Mucosa of rectum (tissue), 2 donors: ENCODE results near the gene RAB6B.
"Not testable (repeated sequence)": the region's sequence is repeated elsewhere in the genome, so short reads cannot be mapped to it uniquely, and the experiment has no call there.

ENCODE experiments used
- H3K27ac ChIP-seq, 2 donors: one replicate each; pipeline ENCODE4 v1.7.0; 2013; ENCODE audit warnings: inconsistent platforms in 2 of 2, low read depth in 2 of 2, low read length in 2 of 2
- H3K27me3 ChIP-seq, 2 donors: one replicate each; pipeline ENCODE4 v1.7.0; 2013; ENCODE audit warnings: low read length in 2 of 2; ENCODE audit not compliant: control insufficient read depth in 2 of 2, insufficient read depth in 2 of 2
- H3K36me3 ChIP-seq, 2 donors: one replicate each; pipeline ENCODE4 v1.7.0; 2013; ENCODE audit warnings: low read length in 2 of 2; ENCODE audit not compliant: control insufficient read depth in 2 of 2, insufficient read depth in 2 of 2
- H3K4me1 ChIP-seq, 2 donors: one replicate each; pipeline ENCODE4 v1.7.0; 2013; ENCODE audit warnings: low read length in 2 of 2, mild to moderate bottlenecking in 1 of 2; ENCODE audit not compliant: control insufficient read depth in 2 of 2, insufficient read depth in 2 of 2
- H3K4me3 ChIP-seq, 2 donors: one replicate each; pipeline ENCODE4 v1.7.0; 2013; ENCODE audit warnings: low read length in 2 of 2
- H3K9ac ChIP-seq, 2 donors: one replicate each; pipeline ENCODE4 v1.7.0; 2013; ENCODE audit warnings: low read length in 2 of 2, low read depth in 1 of 2, mild to moderate bottlenecking in 1 of 2
- H3K9me3 ChIP-seq, 2 donors: one replicate each; pipeline ENCODE4 v1.7.0; 2013; ENCODE audit warnings: low read length in 2 of 2; ENCODE audit not compliant: control insufficient read depth in 2 of 2
- donor health status: healthy.
- donor health status: Normal muscosa, but diverticular disease.

The RAB6B gene

GRCh38 chr3:133792171-133792763, 103.4 kb downstream of the RAB6B start:
- Histone ChIP-seq H3K4me3 (no peak overlapping the region), H3K4me1 (no peaks in the 10 kb centered on the region), H3K27me3 (no peaks in the 10 kb centered on the region), H3K36me3 (no peaks in the 10 kb centered on the region), H3K9me3 (peaks cover 0 to 6% of the 10 kb centered on the region in 2 donors), H3K9ac (no peak overlapping the region), H3K27ac (no peak overlapping the region)

GRCh38 chr3:133788024-133788423, 107.7 kb downstream of the RAB6B start:
- Histone ChIP-seq H3K9me3 (peaks cover 0 to 6% of the 10 kb centered on the region in 2 donors), H3K4me3 (no peak overlapping the region), H3K27ac (no peak overlapping the region), H3K9ac (no peak overlapping the region), H3K36me3 (no peaks in the 10 kb centered on the region), H3K27me3 (no peaks in the 10 kb centered on the region), H3K4me1 (no peaks in the 10 kb centered on the region)

- H3K4me3 ChIP-seq = no peak overlapping the region
- H3K27me3 ChIP-seq = no peaks in the 10 kb centered on the region
- H3K9ac ChIP-seq = no peak overlapping the region
- no peaks in the 10 kb centered on the region for H3K36me3 ChIP-seq
- no peaks in the 10 kb centered on the region for H3K4me1 ChIP-seq
- H3K27ac ChIP-seq = no peak overlapping the region
- H3K9me3 ChIP-seq = no peaks in the 10 kb centered on the region
These were observed 111.9 kb downstream of the RAB6B start for GRCh38 chr3:133783762-133784161.

- no peak overlapping the region for H3K4me3 ChIP-seq
- no peak overlapping the region for H3K27ac ChIP-seq
- H3K27me3 ChIP-seq = no peaks in the 10 kb centered on the region
- no peak overlapping the region for H3K9ac ChIP-seq
- H3K4me1 ChIP-seq = no peaks in the 10 kb centered on the region
- H3K9me3 ChIP-seq = no peaks in the 10 kb centered on the region
- H3K36me3 ChIP-seq = no peaks in the 10 kb centered on the region
These were observed 113.2 kb downstream of the RAB6B start for GRCh38 chr3:133782454-133782853.

GRCh38 chr3:133781570-133781969, 114.1 kb downstream of the RAB6B start:
- Histone ChIP-seq H3K9ac (no peak overlapping the region), H3K27me3 (no peaks in the 10 kb centered on the region), H3K27ac (no peak overlapping the region), H3K4me3 (no peak overlapping the region), H3K36me3 (no peaks in the 10 kb centered on the region), H3K4me1 (no peaks in the 10 kb centered on the region), H3K9me3 (no peaks in the 10 kb centered on the region)

- H3K4me3 ChIP-seq, H3K9me3 ChIP-seq, H3K27ac ChIP-seq, H3K36me3 ChIP-seq, H3K4me1 ChIP-seq, H3K27me3 ChIP-seq, H3K9ac ChIP-seq: not testable (repeated sequence)
These were observed 114.9 kb downstream of the RAB6B start for GRCh38 chr3:133780756-133781155.

GRCh38 chr3:133779626-133780203, 116.0 kb downstream of the RAB6B start:
- Histone ChIP-seq H3K9me3 (no peaks in the 10 kb centered on the region), H3K36me3 (no peaks in the 10 kb centered on the region), H3K4me3 (no peak overlapping the region), H3K27me3 (no peaks in the 10 kb centered on the region), H3K27ac (no peak overlapping the region), H3K9ac (no peak overlapping the region), H3K4me1 (no peaks in the 10 kb centered on the region)

GRCh38 chr3:133777807-133778568, 117.7 kb downstream of the RAB6B start:
- no peak overlapping the region for H3K4me3 ChIP-seq
- H3K4me1 ChIP-seq = no peaks in the 10 kb centered on the region

GRCh38 chr3:133776794-133777438, 118.8 kb downstream of the RAB6B start:
- Histone ChIP-seq H3K27me3 (no peaks in the 10 kb centered on the region), H3K9me3 (no peaks in the 10 kb centered on the region), H3K4me1 (no peaks in the 10 kb centered on the region), H3K36me3 (no peaks in the 10 kb centered on the region), H3K27ac (no peak overlapping the region), H3K9ac (no peak overlapping the region), H3K4me3 (no peak overlapping the region)

More at GRCh38 chr3:133777807-133778568, 117.7 kb downstream of the RAB6B start:
- no peak overlapping the region for H3K27ac ChIP-seq
- H3K9me3 ChIP-seq = no peaks in the 10 kb centered on the region
- H3K9ac ChIP-seq = no peak overlapping the region
- no peaks in the 10 kb centered on the region for H3K36me3 ChIP-seq
- no peaks in the 10 kb centered on the region for H3K27me3 ChIP-seq

GRCh38 chr3:133775835-133776234, 119.8 kb downstream of the RAB6B start:
- no peak overlapping the region for H3K27ac ChIP-seq
- no peaks in the 10 kb centered on the region for H3K9me3 ChIP-seq

More at GRCh38 chr3:133775835-133776234, 119.8 kb downstream of the RAB6B start:
- Histone ChIP-seq H3K27me3 (no peaks in the 10 kb centered on the region), H3K9ac (no peak overlapping the region), H3K4me1 (no peaks in the 10 kb centered on the region), H3K4me3 (no peak overlapping the region), H3K36me3 (no peaks in the 10 kb centered on the region)
